Ovary (tissue), 9 donors: ENCODE measurements around the gene FAM20C. TPM values are rescaled to one million over a fixed set of nuclear protein-coding genes. Genes with fewer than 3 reads are reported as not detected.

Experiments
- DNase-seq, 5 donors: peaks; one replicate each; pipeline ENCODE4 v3.0.0-alpha.2; 2019 to 2020
- H3K27ac ChIP-seq, 2 donors: fragments of 200-600 bp; one replicate each; pipeline versions ENCODE4 v1.5.1 to v1.8.0; 2019 to 2022
- H3K27me3 ChIP-seq: fragments of 200-600 bp; one replicate; pipeline ENCODE4 v1.8.0; 2022
- H3K36me3 ChIP-seq: fragments of 200-600 bp; sonication (generic); one replicate; pipeline ENCODE4 v1.5.1; 2019
- H3K4me1 ChIP-seq: one replicate; pipeline ENCODE4 v1.8.1; 2013; ENCODE audit warnings: mild to moderate bottlenecking, moderate library complexity; ENCODE audit not compliant: insufficient read depth
- H3K4me3 ChIP-seq: fragments of 200-600 bp; sonication (generic); one replicate; pipeline ENCODE4 v1.5.1; 2017
- H3K9me3 ChIP-seq, 2 donors: fragments of 200-600 bp in 1 of 2; sonication (generic) in 1 of 2; one replicate each; pipeline versions ENCODE4 v1.5.1 to v1.8.1; 2013 to 2019; ENCODE audit warnings: mild to moderate bottlenecking in 1 of 2, moderate library complexity in 1 of 2
- CTCF ChIP-seq, 3 donors: fragments of 450-650 bp in 2 of 3; fragments of 200-600 bp in 1 of 3; IDR thresholded peaks; one replicate each; pipeline versions ENCODE4 v1.5.1 to v1.8.0; 2016 to 2022; ENCODE audit warnings: antibody characterized with exemption in 3 of 3, mild to moderate bottlenecking in 1 of 3
- EP300 ChIP-seq: sonication (generic); formaldehyde crosslinking; IDR thresholded peaks from one replicate; pipeline ENCODE4 v1.6.1; 2017; ENCODE audit warnings: antibody characterized with exemption
- POLR2A ChIP-seq: fragments of 450-650 bp; IDR thresholded peaks from one replicate; pipeline ENCODE4 v1.6.1; 2017; ENCODE audit warnings: antibody characterized with exemption, mild to moderate bottlenecking, moderate library complexity
- WGBS, 3 donors: extraction: QIAGEN DNeasy Blood & Tissue Kit in 1 of 3; methylation state at CpG; one replicate each; pipeline versions ENCODE4 v1.1.5 to v1.1.7; 2013 to 2017; 5-methylcytosine and 5-hydroxymethylcytosine counted together
- intact Hi-C, 4 donors: fragments of 100-400 bp; cut with DNase I; formaldehyde crosslinking; loops; one replicate each; pipeline versions ENCODE4 v1.11.0 to v1.15.1; 2022 to 2023
- polyA plus RNA-seq, 2 donors: library from polyadenylated mRNA; stranded (reverse); fragments of 200-250 nt in 1 of 2; fragments of 350-450 nt in 1 of 2; fragmentation: Illumina TruSeq in 1 of 2; extraction: RNeasy Lipid Tissue Mini Kit (QIAGEN cat#74804) in 1 of 2; gene quantifications; one replicate each; pipeline ENCODE4 v1.2.3, GENCODE V29; 2013 to 2014
- total RNA-seq, 7 donors: library from RNA; depleted of rRNA in 2 of 7; stranded (reverse); fragments of >200 nt in 2 of 7; fragmentation: NEBNext Ultra II Directional in 3 of 7; extraction: Animal tissue kit (Norgen Biotek cat#: 25700) in 3 of 7; gene quantifications; one replicate each; pipeline versions ENCODE4 v1.1.0 to v1.2.4, GENCODE V29; 2016 to 2023
- donor health status: DM: no; HTN: no; CAD: no; lungs with moderate emphysema.
- donor health status: DM: no; HTN: no; CAD: no.
- donor health status: Bipolar disorder and iron deficiency.
- donor health status: DM: yes; HTN: yes; CAD: no.
- donor health status: DM: no; HTN: no; CAD: no.
- donor health status: DM: yes; HTN: yes; CAD: no.

The FAM20C gene
- total and polyA plus RNA-seq, 9 donors: 6.2 to 80.4 (median 33.5) TPM

- TF ChIP-seq EP300: no peak
- no peak for TF ChIP-seq POLR2A
- no peak for TF ChIP-seq CTCF (IDR thresholded peaks at IDR 0.05)
- Histone ChIP-seq H3K4me3 (no peak overlapping the region), H3K27ac (no peak overlapping the region), H3K4me1 (no peaks in the 10 kb centered on the region), H3K36me3 (no peaks in the 10 kb centered on the region), H3K27me3 (no peaks in the 10 kb centered on the region), H3K9me3 (no peaks in the 10 kb centered on the region)
- 74 to 83% (median 79%) methylated on average over 5 of the region's 5 CpGs for WGBS, 3 donors
- intact Hi-C loops: no loop called here
- DNase-seq: no peak
These were observed 85.7 kb downstream of the FAM20C start for GRCh38 chr7:278081-278480.

GRCh38 chr7:279821-280220 lies 87.5 kb downstream of the FAM20C start:
- H3K36me3 ChIP-seq: no peaks in the 10 kb centered on the region
- no peaks in the 10 kb centered on the region for H3K9me3 ChIP-seq
- H3K4me1 ChIP-seq: no peaks in the 10 kb centered on the region
- intact Hi-C loops: no loop called here
- no peak overlapping the region for H3K4me3 ChIP-seq
- DNase-seq: no peak
- no peaks in the 10 kb centered on the region for H3K27me3 ChIP-seq
- WGBS, 3 donors: 76 to 88% (median 81%) methylated on average over 10 of the region's 10 CpGs
- TF ChIP-seq POLR2A (no peak), EP300 (no peak), CTCF (IDR thresholded peaks at IDR 0.05) (no peak)
- H3K27ac ChIP-seq: no peak overlapping the region

- 72 to 78% (median 77%) methylated on average over 11 of the region's 11 CpGs for WGBS, 3 donors
- no peaks in the 10 kb centered on the region for H3K9me3 ChIP-seq
- no peaks in the 10 kb centered on the region for H3K36me3 ChIP-seq
- no peaks in the 10 kb centered on the region for H3K27me3 ChIP-seq
- no peak overlapping the region for H3K27ac ChIP-seq
- no peak overlapping the region for H3K4me3 ChIP-seq
- DNase-seq: no peak
- H3K4me1 ChIP-seq: no peaks in the 10 kb centered on the region
- TF ChIP-seq CTCF (IDR thresholded peaks at IDR 0.05): no peak
- intact Hi-C loops: no loop called here
These were observed 88.1 kb downstream of the FAM20C start for GRCh38 chr7:280461-280860.

GRCh38 chr7:281637-282036 lies 89.3 kb downstream of the FAM20C start:
- no peak for TF ChIP-seq EP300
- TF ChIP-seq CTCF (IDR thresholded peaks at IDR 0.05): no peak
- TF ChIP-seq POLR2A: no peak
- Histone ChIP-seq H3K36me3 (no peaks in the 10 kb centered on the region), H3K4me1 (no peaks in the 10 kb centered on the region), H3K27ac (no peak overlapping the region), H3K4me3 (no peak overlapping the region), H3K27me3 (no peaks in the 10 kb centered on the region), H3K9me3 (no peaks in the 10 kb centered on the region)
- no peak for DNase-seq
- intact Hi-C loops: no loop called here
- 90 to 94% (median 93%) methylated on average over 8 of the region's 8 CpGs for WGBS, 3 donors

GRCh38 chr7:282621-283020 lies 90.2 kb downstream of the FAM20C start:
- DNase-seq: no peak
- H3K9me3 ChIP-seq: no peaks in the 10 kb centered on the region
- H3K36me3 ChIP-seq: no peaks in the 10 kb centered on the region
- no peaks in the 10 kb centered on the region for H3K27me3 ChIP-seq
- intact Hi-C loops: no loop called here
- H3K27ac ChIP-seq: no peak overlapping the region
- 92 to 95% (median 94%) methylated on average over 25 of the region's 25 CpGs for WGBS, 3 donors
- no peaks in the 10 kb centered on the region for H3K4me1 ChIP-seq
- H3K4me3 ChIP-seq: no peak overlapping the region
- TF ChIP-seq CTCF (IDR thresholded peaks at IDR 0.05): no peak
- no peak for TF ChIP-seq POLR2A
- no peak for TF ChIP-seq EP300
